PC-3 (cell line): ENCODE results near the gene DCANP1. TPM values are rescaled to one million over a fixed set of nuclear protein-coding genes. Genes with fewer than 3 reads are reported as not detected.

ENCODE experiments used
- ATAC-seq: fragments of 200-7000 bp; cut with Tn5 transposase; 2 replicates; pipeline ENCODE4 v1.9.1; 2020; ENCODE audit warnings: mild to moderate bottlenecking, moderate library complexity
- BruUV-seq: library from RNA; stranded (reverse); fragments of 400-500 nt; replicated peaks from 2 replicates; lab custom pipeline; 2021; lab: Mats Ljungman, UMichigan
- CTCF ChIA-PET: fragments of 300-600 bp; sonication (Branson Sonifier 250); formaldehyde crosslinking; loops from one replicate; lab custom pipeline; 2022; ENCODE audit warnings: antibody characterized with exemption; lab: Charles Lee
- POLR2A ChIA-PET: fragments of 300-600 bp; sonication (Branson Sonifier 250); formaldehyde crosslinking; loops from one replicate; lab custom pipeline; 2022; ENCODE audit warnings: antibody characterized with exemption; ENCODE audit not compliant: unreplicated experiment; lab: Charles Lee
- DNase-seq: peaks from one replicate; pipeline ENCODE4 v3.0.0-alpha.2; 2015
- H2AFZ ChIP-seq: fragments of 300-600 bp; sonication (generic); 2 replicates; pipeline ENCODE4 v1.6.0; 2016; ENCODE audit warnings: antibody characterized with exemption, low read length
- H3F3A ChIP-seq: fragments of 300-600 bp; sonication (generic); one replicate; pipeline ENCODE4 v1.6.0; 2017; ENCODE audit warnings: antibody characterized with exemption, low read length, control low read depth, mild to moderate bottlenecking; ENCODE audit not compliant: unreplicated experiment
- H3K27ac ChIP-seq: fragments of 300-600 bp; sonication (generic); 2 replicates; pipeline ENCODE4 v1.5.1; 2016; ENCODE audit warnings: mild to moderate bottlenecking, low read length
- H3K27me3 ChIP-seq: fragments of 300-600 bp; sonication (generic); 2 replicates; pipeline ENCODE4 v1.6.1; 2016; ENCODE audit warnings: low read length, mixed read lengths
- H3K36me3 ChIP-seq: fragments of 300-600 bp; sonication (generic); 2 replicates; pipeline ENCODE4 v1.6.1; 2016; ENCODE audit warnings: low read depth, mixed run types, low read length, mixed read lengths
- H3K4me1 ChIP-seq: fragments of 300-600 bp; sonication (generic); 2 replicates; pipeline ENCODE4 v1.5.1; 2016; ENCODE audit warnings: low read length; ENCODE audit not compliant: insufficient read depth
- H3K4me2 ChIP-seq: fragments of 300-600 bp; sonication (generic); 2 replicates; pipeline ENCODE4 v1.6.0; 2016; ENCODE audit warnings: low read length
- H3K4me3 ChIP-seq: fragments of 300-600 bp; sonication (generic); 2 replicates; pipeline ENCODE4 v1.5.1; 2016; ENCODE audit warnings: mild to moderate bottlenecking, low read length, mixed read lengths
- H3K79me2 ChIP-seq: fragments of 300-600 bp; sonication (generic); 2 replicates; pipeline ENCODE4 v1.6.1; 2017; ENCODE audit warnings: low read length, mixed read lengths
- H3K9ac ChIP-seq: fragments of 300-600 bp; sonication (generic); 2 replicates; pipeline ENCODE4 v1.6.0; 2016; ENCODE audit warnings: mild to moderate bottlenecking, low read length
- H3K9me2 ChIP-seq: fragments of 300-600 bp; sonication (generic); replicated peaks from 2 replicates; pipeline ENCODE4 v1.6.1; 2016; ENCODE audit warnings: mixed run types, low read length, mixed read lengths
- H3K9me3 ChIP-seq: fragments of 300-600 bp; sonication (generic); 2 replicates; pipeline ENCODE4 v1.6.1; 2016; ENCODE audit warnings: low read length, mixed read lengths
- H4K20me1 ChIP-seq: fragments of 300-600 bp; sonication (generic); 2 replicates; pipeline ENCODE4 v1.6.1; 2016; ENCODE audit warnings: low read length, mixed read lengths
- EZH2 ChIP-seq: fragments of 300-600 bp; sonication (generic); IDR thresholded peaks from one replicate; pipeline ENCODE4 v1.6.1; 2017; ENCODE audit warnings: antibody characterized with exemption, mild to moderate bottlenecking, low read length; ENCODE audit not compliant: unreplicated experiment
- EZH2phosphoT487 ChIP-seq: fragments of 300-600 bp; sonication (generic); IDR thresholded peaks from 2 replicates; pipeline ENCODE4 v1.6.1; 2018; ENCODE audit warnings: mild to moderate bottlenecking, antibody characterized with exemption, low read length, borderline replicate concordance
- intact Hi-C: fragments of 100-400 bp; cut with micrococcal nuclease; formaldehyde crosslinking; loops from 2 replicates; pipeline ENCODE4 v1.9.0; 2023
- total RNA-seq: library from RNA; depleted of rRNA; stranded (reverse); fragments of >200 nt; gene quantifications from 2 replicates; pipeline ENCODE4 v1.2.3, GENCODE V29; 2014
- TF ChIP-seq, protein P1 (sequence below): fragments of 300-600 bp; sonication (generic); conservative IDR thresholded peaks from 2 replicates; pipeline ENCODE4 v1.5.1; 2017; ENCODE audit warnings: antibody characterized with exemption, low read depth, mild to moderate bottlenecking, low read length

The DCANP1 gene
- total RNA-seq, 1 experiment from 2014 or later: not detected

DNA sequence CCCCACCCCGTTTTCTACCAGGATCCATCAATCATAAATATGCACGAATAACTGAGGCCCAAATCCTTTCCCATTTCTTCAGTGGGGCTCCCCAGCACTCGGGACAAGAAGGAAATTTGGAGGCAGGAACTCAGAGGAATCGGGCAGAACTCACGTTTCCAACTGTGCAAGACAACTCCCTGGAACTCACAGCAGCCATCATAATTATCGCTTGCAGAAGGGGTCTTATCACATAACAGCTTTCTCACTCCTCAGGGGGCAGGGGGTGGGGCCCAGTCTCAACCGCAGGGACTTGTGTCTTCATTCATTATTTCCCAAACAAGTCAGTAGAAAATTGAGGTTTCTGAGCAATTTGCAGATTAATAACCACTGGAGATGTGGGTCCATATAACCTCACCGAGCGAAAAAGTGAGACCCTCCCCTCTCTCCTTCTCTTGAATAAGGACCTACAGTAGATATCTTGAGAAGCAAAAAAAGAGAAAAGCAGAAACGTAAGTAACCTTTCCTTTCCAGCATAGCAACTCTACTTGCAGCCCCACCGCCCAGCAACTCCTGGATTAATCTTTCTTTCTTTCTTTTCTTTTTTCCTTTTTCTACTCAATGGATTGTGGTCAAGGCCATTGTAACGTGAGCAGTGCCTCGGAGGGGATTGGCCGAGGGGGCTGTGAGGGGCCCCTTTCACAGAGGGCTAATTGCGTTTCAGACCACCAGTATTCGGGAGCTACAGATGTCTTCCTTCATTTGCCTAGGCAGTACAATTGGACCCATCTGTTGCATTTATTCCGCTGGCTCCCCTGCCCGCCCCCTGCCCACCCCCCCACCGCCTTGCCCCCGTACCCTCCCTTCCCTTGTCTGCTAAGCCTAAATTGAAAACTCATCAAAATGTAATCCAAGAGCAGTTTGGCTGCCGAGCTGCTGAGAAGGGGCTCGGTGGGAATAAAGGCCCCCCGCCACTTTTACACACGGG is 29.8 kb upstream of the DCANP1 start:
- no peaks in the 10 kb centered on the region for H3K27me3 ChIP-seq
- no peaks in the 10 kb centered on the region for H3K4me1 ChIP-seq
- no peaks in the 10 kb centered on the region for H3K36me3 ChIP-seq
- POLR2A ChIA-PET: no interaction called here
- H2AFZ ChIP-seq: no peak overlapping the region
- H3K4me3 ChIP-seq: no peak overlapping the region
- H3K27ac ChIP-seq: no peak overlapping the region
- no peak overlapping the region for H3K4me2 ChIP-seq
- DNase-seq (no peak), ATAC-seq (no peak)
- CTCF ChIA-PET: no interaction called here
- H3K79me2 ChIP-seq: no peaks in the 10 kb centered on the region
- H4K20me1 ChIP-seq: no peaks in the 10 kb centered on the region
- no TSS peak for BruUV-seq
- no peaks in the 10 kb centered on the region for H3F3A ChIP-seq
- H3K9ac ChIP-seq: no peak overlapping the region
- H3K9me2 ChIP-seq: no peaks in the 10 kb centered on the region
- no peak for TF ChIP-seq EZH2phosphoT487
- no peaks in the 10 kb centered on the region for H3K9me3 ChIP-seq
- intact Hi-C loops: no loop called here

DNA sequence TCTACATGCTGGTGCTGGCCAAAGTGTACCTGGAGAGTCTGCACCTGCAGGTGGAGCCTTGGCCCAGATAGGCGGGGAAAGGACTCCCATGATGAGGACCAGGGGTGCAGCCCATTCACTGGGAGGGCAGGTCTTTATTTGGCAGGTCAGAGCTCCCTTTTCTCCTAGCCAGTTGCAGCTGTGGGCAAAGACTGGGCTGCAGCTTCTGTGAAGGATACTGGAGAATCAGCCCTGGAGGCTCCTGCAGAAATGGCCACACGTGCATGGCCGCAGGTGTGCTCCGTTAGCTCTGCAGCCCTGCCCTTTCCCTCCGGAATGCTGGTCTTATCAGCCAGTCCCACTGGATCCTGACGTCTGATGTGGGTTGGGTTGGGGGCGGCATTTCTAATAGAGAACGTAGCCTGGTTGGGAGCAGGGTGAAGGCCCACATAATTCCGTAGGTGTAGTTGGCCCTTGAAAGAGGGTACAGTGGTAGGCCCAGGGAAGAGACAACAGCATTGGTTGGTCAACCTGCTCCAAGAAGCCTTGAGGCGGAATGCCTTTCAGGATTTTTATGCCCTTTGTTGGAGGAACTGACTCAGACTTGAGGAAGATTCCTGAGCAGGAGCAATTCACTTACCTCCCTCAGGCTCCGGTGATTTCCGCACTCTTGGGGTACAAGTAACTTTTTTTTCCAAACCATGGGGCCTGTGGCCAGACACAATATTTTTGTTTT is 27.0 kb upstream of the DCANP1 start:
- no peak overlapping the region for H3K4me2 ChIP-seq
- no peaks in the 10 kb centered on the region for H3K36me3 ChIP-seq
- no peaks in the 10 kb centered on the region for H3K9me2 ChIP-seq
- H3K9ac ChIP-seq: no peak overlapping the region
- H3K79me2 ChIP-seq: no peaks in the 10 kb centered on the region
- H4K20me1 ChIP-seq: no peaks in the 10 kb centered on the region
- no peaks in the 10 kb centered on the region for H3F3A ChIP-seq
- H3K4me3 ChIP-seq: no peak overlapping the region
- DNase-seq (no peak), ATAC-seq (no peak)
- H3K27me3 ChIP-seq: no peaks in the 10 kb centered on the region
- no TSS peak for BruUV-seq
- TF ChIP-seq EZH2: no peak
- TF ChIP-seq, protein P1, sequence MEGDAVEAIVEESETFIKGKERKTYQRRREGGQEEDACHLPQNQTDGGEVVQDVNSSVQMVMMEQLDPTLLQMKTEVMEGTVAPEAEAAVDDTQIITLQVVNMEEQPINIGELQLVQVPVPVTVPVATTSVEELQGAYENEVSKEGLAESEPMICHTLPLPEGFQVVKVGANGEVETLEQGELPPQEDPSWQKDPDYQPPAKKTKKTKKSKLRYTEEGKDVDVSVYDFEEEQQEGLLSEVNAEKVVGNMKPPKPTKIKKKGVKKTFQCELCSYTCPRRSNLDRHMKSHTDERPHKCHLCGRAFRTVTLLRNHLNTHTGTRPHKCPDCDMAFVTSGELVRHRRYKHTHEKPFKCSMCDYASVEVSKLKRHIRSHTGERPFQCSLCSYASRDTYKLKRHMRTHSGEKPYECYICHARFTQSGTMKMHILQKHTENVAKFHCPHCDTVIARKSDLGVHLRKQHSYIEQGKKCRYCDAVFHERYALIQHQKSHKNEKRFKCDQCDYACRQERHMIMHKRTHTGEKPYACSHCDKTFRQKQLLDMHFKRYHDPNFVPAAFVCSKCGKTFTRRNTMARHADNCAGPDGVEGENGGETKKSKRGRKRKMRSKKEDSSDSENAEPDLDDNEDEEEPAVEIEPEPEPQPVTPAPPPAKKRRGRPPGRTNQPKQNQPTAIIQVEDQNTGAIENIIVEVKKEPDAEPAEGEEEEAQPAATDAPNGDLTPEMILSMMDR: no peak
- no peak for TF ChIP-seq EZH2phosphoT487
- H2AFZ ChIP-seq: no peak overlapping the region
- intact Hi-C loops: no loop called here
- H3K27ac ChIP-seq: no peak overlapping the region
- H3K9me3 ChIP-seq: no peaks in the 10 kb centered on the region
- no peaks in the 10 kb centered on the region for H3K4me1 ChIP-seq
- POLR2A ChIA-PET: no interaction called here
- CTCF ChIA-PET: no interaction called here

DNA sequence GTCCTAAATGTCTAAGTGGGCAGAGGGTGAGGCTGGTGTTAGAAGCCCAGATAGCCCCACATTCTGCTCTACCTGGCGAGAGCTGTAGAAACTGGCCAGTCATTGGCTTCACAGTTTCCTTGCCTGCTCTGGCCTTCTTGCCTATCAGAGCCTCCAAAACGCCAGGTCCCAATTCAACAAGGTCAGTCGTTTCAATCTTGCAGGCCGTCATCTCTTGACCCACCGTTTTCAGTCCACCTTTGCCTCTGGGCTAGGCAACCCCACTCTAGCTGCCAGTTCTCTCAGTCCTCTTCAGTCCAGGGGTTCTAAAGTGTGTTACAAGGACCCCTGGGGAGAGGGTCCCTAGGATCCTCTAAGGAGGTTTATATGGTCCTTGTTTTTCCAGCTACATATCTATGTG is 25.0 kb upstream of the DCANP1 start:
- intact Hi-C loops: no loop called here
- POLR2A ChIA-PET: no interaction called here
- CTCF ChIA-PET: no interaction called here

More for the DNA sequence above, 25.0 kb upstream of the DCANP1 start:
- no peaks in the 10 kb centered on the region for H3K9me3 ChIP-seq
- no peak overlapping the region for H3K27ac ChIP-seq
- H4K20me1 ChIP-seq: no peaks in the 10 kb centered on the region
- no peaks in the 10 kb centered on the region for H3K4me1 ChIP-seq
- ATAC-seq: no peak
- no peak overlapping the region for H3K9ac ChIP-seq
- no TSS peak for BruUV-seq
- H3K9me2 ChIP-seq: no peaks in the 10 kb centered on the region
- TF ChIP-seq EZH2 (no peak), EZH2phosphoT487 (no peak)
- TF ChIP-seq, protein P1: no peak
- no peaks in the 10 kb centered on the region for H3K27me3 ChIP-seq
- no peaks in the 10 kb centered on the region for H3K36me3 ChIP-seq
- no peak overlapping the region for H3K4me2 ChIP-seq
- H2AFZ ChIP-seq: no peak overlapping the region
- no peak overlapping the region for H3K4me3 ChIP-seq
- no peaks in the 10 kb centered on the region for H3F3A ChIP-seq
- H3K79me2 ChIP-seq: no peaks in the 10 kb centered on the region
- DNase-seq: no peak
